Endothelial cell of umbilical vein (primary cell): ENCODE measurements around the gene CTNND2. TPM values are rescaled to one million over a fixed set of nuclear protein-coding genes. Genes with fewer than 3 reads are reported as not detected.

ENCODE experiments used
- BruUV-seq: library from RNA; stranded (reverse); fragments of 400-500 nt; replicated peaks from 2 replicates; lab custom pipeline; 2021; lab: Mats Ljungman, UMichigan
- CTCF ChIA-PET: fragments of 300-600, 350-600 bp; sonication (Branson Sonifier 250); formaldehyde crosslinking; loops from one replicate; lab custom pipeline; 2021; ENCODE audit warnings: antibody characterized with exemption, inconsistent platforms; lab: Charles Lee
- POLR2A ChIA-PET: fragments of 300-600, 350-600 bp; sonication (Branson Sonifier 250); formaldehyde crosslinking; loops from one replicate; lab custom pipeline; 2021; ENCODE audit warnings: antibody characterized with exemption, inconsistent platforms; lab: Charles Lee
- DNase-seq: peaks from one replicate; pipeline ENCODE4 v3.0.0-alpha.2; 2011; ENCODE audit warnings: low read depth, low spot score
- FAIRE-seq: peaks from 2 replicates; lab custom pipeline; 2011; peaks lifted over from hg19 to GRCh38; lab: Jason Lieb, UNC
- H2AFZ ChIP-seq: 2 replicates; pipeline ENCODE4 v1.6.0; 2012; ENCODE audit warnings: low read depth, low read length, control low read depth, inconsistent platforms
- H3K27ac ChIP-seq: 2 replicates; pipeline ENCODE4 v1.5.1; 2011; ENCODE audit warnings: low read depth, mild to moderate bottlenecking, control low read depth, low read length, moderate library complexity; ENCODE audit not compliant: insufficient read depth
- H3K27me3 ChIP-seq, 2 experiments: 2 replicates each; pipeline versions ENCODE4 v1.6.0 to v1.6.1; 2011; ENCODE audit warnings: low read length in 2 of 2, mixed read lengths in 1 of 2; ENCODE audit not compliant: control insufficient read depth in 2 of 2, insufficient read depth in 2 of 2
- H3K36me3 ChIP-seq, 2 experiments: 2 replicates in 1 of 2; 3 replicates in 1 of 2; pipeline ENCODE4 v1.5.1; 2011; ENCODE audit warnings: low read length in 2 of 2, mild to moderate bottlenecking in 1 of 2, moderate library complexity in 1 of 2; ENCODE audit not compliant: control insufficient read depth in 2 of 2, insufficient read depth in 2 of 2; ENCODE audit errors: extremely low read depth in 1 of 2
- H3K4me1 ChIP-seq: 3 replicates; pipeline ENCODE4 v1.5.1; 2011; ENCODE audit warnings: mild to moderate bottlenecking, low read length; ENCODE audit not compliant: control insufficient read depth, insufficient read depth; ENCODE audit errors: extremely low read depth
- H3K4me2 ChIP-seq: 2 replicates; pipeline ENCODE4 v1.6.1; 2011; ENCODE audit warnings: low read length, control low read depth, mixed read lengths; ENCODE audit not compliant: insufficient read depth
- H3K4me3 ChIP-seq, 3 experiments: fragments of 200-600 bp in 1 of 3; sonication (generic), shearing (Covaris generic) in 1 of 3; replicated peaks in 1 of 3; 2 replicates each; pipeline ENCODE4 v1.5.1; 2011 to 2016; ENCODE audit warnings: control low read depth in 3 of 3, low read length in 3 of 3, mild to moderate bottlenecking in 2 of 3, inconsistent platforms in 1 of 3, low read depth in 1 of 3, moderate library complexity in 1 of 3; ENCODE audit not compliant: insufficient read depth in 1 of 3
- H3K79me2 ChIP-seq: 2 replicates; pipeline ENCODE4 v1.6.0; 2012; ENCODE audit warnings: low read length, inconsistent platforms; ENCODE audit not compliant: control insufficient read depth, insufficient read depth
- H3K9ac ChIP-seq: replicated peaks from 2 replicates; pipeline ENCODE3; 2011; ENCODE audit warnings: low read length, control low read depth; ENCODE audit not compliant: insufficient read depth; ENCODE audit errors: extremely low read depth
- H3K9me1 ChIP-seq: replicated peaks from 3 replicates; pipeline ENCODE4 v1.6.0; 2011; ENCODE audit warnings: mild to moderate bottlenecking, low read length; ENCODE audit not compliant: control insufficient read depth, insufficient read depth; ENCODE audit errors: extremely low read depth
- H3K9me3 ChIP-seq: replicated peaks from 2 replicates; pipeline ENCODE4 v1.5.1; 2012; ENCODE audit warnings: low read length, inconsistent platforms; ENCODE audit not compliant: control insufficient read depth, insufficient read depth
- H4K20me1 ChIP-seq: replicated peaks from 2 replicates; pipeline ENCODE3; 2011; ENCODE audit warnings: mild to moderate bottlenecking, low read length; ENCODE audit not compliant: control insufficient read depth, insufficient read depth; ENCODE audit errors: extremely low read depth
- EZH2 ChIP-seq: IDR thresholded peaks from 2 replicates; pipeline ENCODE4 v1.6.1; 2012; ENCODE audit warnings: borderline replicate concordance, low read depth, mild to moderate bottlenecking, moderate library complexity, low read length, inconsistent platforms; ENCODE audit not compliant: severe bottlenecking
- FOS ChIP-seq: IDR thresholded peaks from 2 replicates; pipeline ENCODE4 v1.6.1; 2011; ENCODE audit warnings: mild to moderate bottlenecking, low read length, moderate library complexity, borderline replicate concordance; ENCODE audit not compliant: insufficient read depth
- GATA2 ChIP-seq: IDR thresholded peaks from 2 replicates; pipeline ENCODE4 v1.7.0; 2011; ENCODE audit warnings: low read depth, mild to moderate bottlenecking, moderate library complexity, mixed read lengths, low read length; ENCODE audit not compliant: insufficient read length, insufficient read depth
- JUN ChIP-seq: IDR thresholded peaks from 2 replicates; pipeline ENCODE4 v1.6.1; 2011; ENCODE audit warnings: borderline replicate concordance, low read depth; ENCODE audit not compliant: insufficient read length, insufficient read depth
- MYC ChIP-seq: IDR thresholded peaks from one replicate; pipeline ENCODE4 v1.6.1; 2011; ENCODE audit warnings: mild to moderate bottlenecking, low read depth, low read length
- POLR2A ChIP-seq: IDR thresholded peaks from 2 replicates; pipeline ENCODE4 v1.6.1; 2012; ENCODE audit warnings: low read depth, mild to moderate bottlenecking, control low read depth, low read length
- POLR2AphosphoS5 ChIP-seq: IDR thresholded peaks from 2 replicates; pipeline ENCODE4 v1.6.1; 2012; ENCODE audit warnings: low read depth, mild to moderate bottlenecking, control low read depth, low read length, moderate library complexity; ENCODE audit not compliant: insufficient read depth
- dilution Hi-C: fragments of 300-500 bp; cut with MboI; formaldehyde crosslinking; loops from one replicate; pipeline ENCODE4 v1.15.0; 2019; ENCODE audit warnings: low sequenced_read_pairs; ENCODE audit not compliant: extremely low pct_ligation_motif_present
- intact Hi-C: fragments of 100-400 bp; cut with micrococcal nuclease; formaldehyde crosslinking; loops from one replicate; pipeline ENCODE4 v1.10.0; 2022
- polyA plus RNA-seq, 4 experiments: library from polyadenylated mRNA; depleted of rRNA in 3 of 4; stranded (reverse) in 3 of 4; unstranded in 1 of 4; fragments of >200 nt; gene quantifications; 2 replicates each; pipeline versions ENCODE4 v1.2.1 to v1.2.3, GENCODE V29; 2011 to 2012; ENCODE audit warnings: missing spikeins in 1 of 4
- total RNA-seq: library from RNA; stranded (reverse); gene quantifications from 2 replicates; pipeline ENCODE4 v1.2.3, GENCODE V29; 2021
- TF ChIP-seq, protein P1 (sequence below): IDR thresholded peaks from 2 replicates; pipeline ENCODE4 v1.6.1; 2011; ENCODE audit not compliant: insufficient read depth, insufficient read length
- TF ChIP-seq, protein P2 (sequence below), 2 donors: IDR thresholded peaks; 1 replicate in 1 of 2; 2 replicates in 1 of 2; pipeline ENCODE4 v1.5.1; 2011; ENCODE audit warnings: low read length in 2 of 2, mild to moderate bottlenecking in 2 of 2, moderate library complexity in 2 of 2, control low read depth in 1 of 2, inconsistent platforms in 1 of 2, low read depth in 1 of 2; ENCODE audit not compliant: insufficient read depth in 1 of 2; ENCODE audit errors: extremely low read depth in 1 of 2

CTNND2 gene
- total and polyA plus RNA-seq, 2 donors (not counting 3 experiments of a cell fraction or from before 2014, with no cell fraction given) = not detected

DNA sequence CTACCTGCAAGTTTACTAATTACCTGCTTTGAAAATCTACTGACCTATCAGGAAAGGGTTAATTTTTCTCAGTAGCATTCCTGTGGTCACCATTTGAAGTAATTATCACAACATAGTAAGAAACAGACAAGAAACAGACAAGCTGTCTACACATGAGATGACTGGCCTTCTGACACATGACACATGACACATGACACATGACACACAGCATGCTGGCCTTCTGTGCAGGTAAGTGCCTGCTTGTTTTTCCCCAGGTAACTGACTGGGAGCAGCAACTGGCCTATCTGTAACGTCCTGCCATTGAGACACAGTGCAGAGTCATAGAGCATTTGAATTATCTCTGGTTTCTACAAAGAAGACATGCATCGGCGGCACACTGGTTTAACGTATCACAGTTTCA, 222.4 kb downstream of the CTNND2 start:
- FAIRE-seq (no peak), DNase-seq (no peak)
- dilution Hi-C loops (no loop called here), intact Hi-C loops (no loop called here)
- Histone ChIP-seq H3K4me1 (no peaks in the 10 kb centered on the region), H3K9ac (no peak overlapping the region), H3K36me3 (no peaks in the 10 kb centered on the region), H3K79me2 (no peaks in the 10 kb centered on the region), H4K20me1 (no peaks in the 10 kb centered on the region), H3K27me3 (no peaks in the 10 kb centered on the region), H3K9me3 (peaks cover 9% of the 10 kb centered on the region), H3K4me2 (no peak overlapping the region), H3K4me3 (no peak overlapping the region), H2AFZ (no peak overlapping the region), H3K9me1 (no peaks in the 10 kb centered on the region), H3K27ac (no peak overlapping the region)
- no TSS peak for BruUV-seq
- POLR2A ChIA-PET = no interaction called here
- CTCF ChIA-PET = no interaction called here
- no peak for TF ChIP-seq EZH2
- TF ChIP-seq, protein P1, sequence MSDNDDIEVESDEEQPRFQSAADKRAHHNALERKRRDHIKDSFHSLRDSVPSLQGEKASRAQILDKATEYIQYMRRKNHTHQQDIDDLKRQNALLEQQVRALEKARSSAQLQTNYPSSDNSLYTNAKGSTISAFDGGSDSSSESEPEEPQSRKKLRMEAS = no peak
- no peak for TF ChIP-seq FOS
- no peak for TF ChIP-seq GATA2
- TF ChIP-seq MYC = no peak
- TF ChIP-seq, protein P2, sequence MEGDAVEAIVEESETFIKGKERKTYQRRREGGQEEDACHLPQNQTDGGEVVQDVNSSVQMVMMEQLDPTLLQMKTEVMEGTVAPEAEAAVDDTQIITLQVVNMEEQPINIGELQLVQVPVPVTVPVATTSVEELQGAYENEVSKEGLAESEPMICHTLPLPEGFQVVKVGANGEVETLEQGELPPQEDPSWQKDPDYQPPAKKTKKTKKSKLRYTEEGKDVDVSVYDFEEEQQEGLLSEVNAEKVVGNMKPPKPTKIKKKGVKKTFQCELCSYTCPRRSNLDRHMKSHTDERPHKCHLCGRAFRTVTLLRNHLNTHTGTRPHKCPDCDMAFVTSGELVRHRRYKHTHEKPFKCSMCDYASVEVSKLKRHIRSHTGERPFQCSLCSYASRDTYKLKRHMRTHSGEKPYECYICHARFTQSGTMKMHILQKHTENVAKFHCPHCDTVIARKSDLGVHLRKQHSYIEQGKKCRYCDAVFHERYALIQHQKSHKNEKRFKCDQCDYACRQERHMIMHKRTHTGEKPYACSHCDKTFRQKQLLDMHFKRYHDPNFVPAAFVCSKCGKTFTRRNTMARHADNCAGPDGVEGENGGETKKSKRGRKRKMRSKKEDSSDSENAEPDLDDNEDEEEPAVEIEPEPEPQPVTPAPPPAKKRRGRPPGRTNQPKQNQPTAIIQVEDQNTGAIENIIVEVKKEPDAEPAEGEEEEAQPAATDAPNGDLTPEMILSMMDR (IDR thresholded peaks at IDR 0.05; ENCODE audit: extremely low read depth in 1 of 2, insufficient read depth in 1 of 2, low read depth in 1 of 2, low read length in 2 of 2) = no peak
- no peak for TF ChIP-seq POLR2AphosphoS5
- no peak for TF ChIP-seq POLR2A
- TF ChIP-seq JUN = no peak
